HG03139 (cell line): ENCODE measurements around the gene SLX4.
"Not testable (repeated sequence)": the region's sequence is repeated elsewhere in the genome, so short reads cannot be mapped to it uniquely, and the experiment has no call there.

Experiments
- ATAC-seq: cut with Tn5 transposase; IDR thresholded peaks from one replicate; pipeline ENCODE4 v1.9.1; 2021; ENCODE audit not compliant: unreplicated experiment

Gene SLX4, protein sequence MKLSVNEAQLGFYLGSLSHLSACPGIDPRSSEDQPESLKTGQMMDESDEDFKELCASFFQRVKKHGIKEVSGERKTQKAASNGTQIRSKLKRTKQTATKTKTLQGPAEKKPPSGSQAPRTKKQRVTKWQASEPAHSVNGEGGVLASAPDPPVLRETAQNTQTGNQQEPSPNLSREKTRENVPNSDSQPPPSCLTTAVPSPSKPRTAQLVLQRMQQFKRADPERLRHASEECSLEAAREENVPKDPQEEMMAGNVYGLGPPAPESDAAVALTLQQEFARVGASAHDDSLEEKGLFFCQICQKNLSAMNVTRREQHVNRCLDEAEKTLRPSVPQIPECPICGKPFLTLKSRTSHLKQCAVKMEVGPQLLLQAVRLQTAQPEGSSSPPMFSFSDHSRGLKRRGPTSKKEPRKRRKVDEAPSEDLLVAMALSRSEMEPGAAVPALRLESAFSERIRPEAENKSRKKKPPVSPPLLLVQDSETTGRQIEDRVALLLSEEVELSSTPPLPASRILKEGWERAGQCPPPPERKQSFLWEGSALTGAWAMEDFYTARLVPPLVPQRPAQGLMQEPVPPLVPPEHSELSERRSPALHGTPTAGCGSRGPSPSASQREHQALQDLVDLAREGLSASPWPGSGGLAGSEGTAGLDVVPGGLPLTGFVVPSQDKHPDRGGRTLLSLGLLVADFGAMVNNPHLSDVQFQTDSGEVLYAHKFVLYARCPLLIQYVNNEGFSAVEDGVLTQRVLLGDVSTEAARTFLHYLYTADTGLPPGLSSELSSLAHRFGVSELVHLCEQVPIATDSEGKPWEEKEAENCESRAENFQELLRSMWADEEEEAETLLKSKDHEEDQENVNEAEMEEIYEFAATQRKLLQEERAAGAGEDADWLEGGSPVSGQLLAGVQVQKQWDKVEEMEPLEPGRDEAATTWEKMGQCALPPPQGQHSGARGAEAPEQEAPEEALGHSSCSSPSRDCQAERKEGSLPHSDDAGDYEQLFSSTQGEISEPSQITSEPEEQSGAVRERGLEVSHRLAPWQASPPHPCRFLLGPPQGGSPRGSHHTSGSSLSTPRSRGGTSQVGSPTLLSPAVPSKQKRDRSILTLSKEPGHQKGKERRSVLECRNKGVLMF (N-terminal part only)

DNA sequence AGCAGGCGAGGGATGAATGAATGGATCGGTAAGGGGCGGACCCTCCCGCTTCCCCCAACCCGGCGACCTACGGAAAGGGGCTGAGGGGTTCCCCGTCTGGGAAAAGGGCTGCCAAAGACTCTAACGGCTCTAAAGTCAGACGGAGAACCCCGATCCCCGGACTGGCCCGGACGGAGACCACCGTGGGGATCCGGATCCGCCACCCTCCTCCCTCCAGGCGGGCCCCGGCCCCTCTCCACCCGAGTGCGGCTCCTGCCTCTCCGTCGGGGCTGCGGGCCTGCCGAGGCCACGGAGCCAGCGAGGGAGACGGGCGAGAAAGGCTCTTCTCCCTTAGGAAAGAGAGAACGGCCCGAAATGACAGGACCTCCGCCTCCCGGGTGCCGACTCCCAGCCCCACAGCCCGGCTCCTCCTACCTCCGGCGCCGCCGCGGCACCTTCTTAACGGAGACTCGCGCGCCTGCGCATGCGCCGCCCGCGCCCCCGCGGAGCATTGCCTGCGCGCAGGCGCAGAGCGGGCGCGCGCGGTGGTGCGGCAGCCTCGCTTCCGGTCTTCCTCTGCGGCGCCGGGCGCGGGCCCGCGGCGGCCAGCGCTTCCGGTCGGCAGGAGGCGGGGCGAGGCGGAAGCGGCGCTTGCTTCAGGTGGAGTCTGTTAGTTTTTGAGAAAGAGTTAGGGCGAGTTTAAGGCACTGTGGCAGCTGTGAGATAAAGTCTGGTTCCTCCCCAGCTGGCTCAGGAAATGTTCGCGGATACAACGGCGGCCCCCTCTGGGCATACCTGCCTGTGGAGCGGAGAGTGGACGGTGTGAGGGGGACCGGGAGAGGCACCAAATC, at the start of gene SLX4:
Gene SLX4 (minus strand): TSS at position 461 of the 830 bp plus-strand sequence. CDS start 2,642 bp downstream, outside the sequence.
- ATAC-seq, result peak; percentile 80

DNA sequence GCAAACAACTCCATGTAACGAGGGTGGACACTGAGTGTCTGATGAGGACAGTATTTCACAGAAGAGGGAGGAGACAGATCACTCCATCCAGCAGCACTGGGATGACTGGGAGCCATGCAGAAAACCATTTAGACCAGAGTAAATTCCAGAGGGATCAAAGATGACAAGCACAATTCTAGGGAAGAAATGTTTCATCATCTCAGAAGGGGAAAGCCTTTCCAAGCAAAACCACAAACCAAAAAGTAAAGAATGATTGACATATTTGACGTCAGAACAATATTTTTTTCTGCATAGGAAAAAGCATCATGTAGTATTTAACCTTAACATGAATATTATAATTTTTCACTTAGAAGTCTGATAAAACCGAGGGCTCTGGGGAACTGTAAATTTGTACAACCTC, 47.8 kb upstream of the SLX4 start:
- ATAC-seq, result no peak

DNA sequence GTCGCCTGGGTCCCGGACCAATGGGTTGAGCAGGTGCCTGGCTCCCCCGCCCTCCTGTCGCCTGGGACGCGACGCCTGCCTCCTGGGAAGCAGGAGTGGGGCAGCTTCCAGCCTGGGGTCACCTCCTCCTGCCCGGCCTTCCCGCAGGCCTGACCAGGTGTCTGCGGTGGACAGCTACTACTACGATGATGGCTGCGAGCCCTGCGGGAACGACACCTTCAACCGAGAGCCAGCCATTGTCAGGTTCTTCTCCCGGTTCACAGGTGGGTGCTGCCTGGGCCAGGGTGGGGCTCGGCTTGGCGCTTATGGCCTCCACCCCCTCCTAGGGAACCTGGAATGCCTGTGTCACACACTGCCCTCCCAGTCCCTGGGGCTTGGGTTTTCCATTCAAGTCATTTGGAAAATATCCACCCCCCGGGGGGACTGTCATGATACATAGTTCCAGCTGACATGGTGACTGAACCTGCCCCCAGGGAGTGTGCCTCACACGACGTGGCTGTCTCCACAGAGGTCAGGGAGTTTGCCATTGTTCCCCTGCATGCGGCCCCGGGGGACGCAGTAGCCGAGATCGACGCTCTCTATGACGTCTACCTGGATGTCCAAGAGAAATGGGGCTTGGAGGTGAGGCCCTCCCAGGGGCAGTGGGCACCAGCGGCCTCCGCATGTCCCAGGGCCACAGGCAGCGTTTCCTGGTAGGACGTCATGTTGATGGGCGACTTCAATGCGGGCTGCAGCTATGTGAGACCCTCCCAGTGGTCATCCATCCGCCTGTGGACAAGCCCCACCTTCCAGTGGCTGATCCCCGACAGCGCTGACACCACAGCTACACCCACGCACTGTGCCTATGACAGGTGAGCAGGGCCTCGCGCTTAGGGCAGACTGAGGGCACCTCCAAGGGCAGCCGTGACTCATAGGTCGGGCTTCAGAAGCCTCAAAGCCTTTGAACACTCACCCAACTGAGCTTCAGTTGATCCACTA, 45.4 kb upstream of the SLX4 start:
- no peak for ATAC-seq

DNA sequence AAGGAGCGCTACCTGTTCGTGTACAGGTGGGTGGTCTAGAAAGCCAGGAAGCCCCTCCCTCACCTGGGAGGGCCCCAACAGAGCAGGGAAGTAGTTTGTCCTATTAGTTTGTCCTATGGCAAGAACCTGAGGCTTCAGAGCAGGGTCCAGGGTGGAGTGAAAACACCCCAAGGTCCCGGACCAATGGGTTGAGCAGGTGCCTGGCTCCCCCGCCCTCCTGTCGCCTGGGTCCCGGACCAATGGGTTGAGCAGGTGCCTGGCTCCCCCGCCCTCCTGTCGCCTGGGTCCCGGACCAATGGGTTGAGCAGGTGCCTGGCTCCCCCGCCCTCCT, 44.7 kb upstream of the SLX4 start:
- ATAC-seq, result not testable (repeated sequence)

DNA sequence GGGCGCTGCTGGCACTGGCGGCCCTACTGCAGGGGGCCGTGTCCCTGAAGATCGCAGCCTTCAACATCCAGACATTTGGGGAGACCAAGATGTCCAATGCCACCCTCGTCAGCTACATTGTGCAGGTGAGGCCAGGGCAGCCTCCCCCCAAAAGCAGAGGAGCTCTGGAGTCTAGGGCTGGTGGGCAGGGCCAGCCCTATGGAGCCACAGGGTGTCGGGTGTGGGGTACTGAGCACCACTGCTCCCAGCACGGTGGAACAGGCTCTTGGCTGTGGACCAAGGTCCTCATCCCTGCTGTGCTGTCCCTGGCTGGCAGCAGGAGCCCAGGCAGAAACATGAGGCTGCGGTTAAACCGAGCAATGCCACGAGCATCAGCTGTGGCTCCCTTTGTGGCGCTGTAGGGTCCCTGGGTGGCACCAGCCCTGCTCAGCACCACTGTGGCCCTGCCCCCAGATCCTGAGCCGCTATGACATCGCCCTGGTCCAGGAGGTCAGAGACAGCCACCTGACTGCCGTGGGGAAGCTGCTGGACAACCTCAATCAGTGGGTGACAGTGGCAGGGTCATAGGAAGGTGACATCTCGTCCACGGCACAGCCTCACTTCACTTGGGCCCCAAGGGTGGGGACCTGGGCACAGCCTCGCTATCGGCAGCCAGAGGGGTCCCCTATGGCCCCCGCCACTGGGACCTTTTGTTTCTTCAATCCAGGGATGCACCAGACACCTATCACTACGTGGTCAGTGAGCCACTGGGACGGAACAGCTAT, 44.2 kb upstream of the SLX4 start:
- ATAC-seq, result no peak

DNA sequence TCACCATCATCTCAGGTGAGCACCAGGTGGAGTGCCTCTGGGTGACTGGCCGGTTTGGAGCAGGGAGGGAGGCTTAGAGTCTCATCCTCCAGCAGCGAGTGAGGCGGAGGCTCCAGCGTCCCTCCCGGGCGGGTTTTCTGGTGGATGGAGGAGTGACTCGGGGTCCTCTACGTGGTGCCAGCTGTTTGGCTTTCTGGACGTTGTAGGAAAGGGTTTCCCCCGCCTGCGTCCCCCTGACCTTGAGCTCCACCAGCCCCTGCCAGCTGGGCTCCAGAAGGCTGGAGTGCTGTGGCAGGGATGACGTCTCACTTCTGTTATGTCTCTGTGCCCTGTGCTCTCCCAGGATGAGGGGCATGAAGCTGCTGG, 43.6 kb upstream of the SLX4 start:
- no peak for ATAC-seq

DNA sequence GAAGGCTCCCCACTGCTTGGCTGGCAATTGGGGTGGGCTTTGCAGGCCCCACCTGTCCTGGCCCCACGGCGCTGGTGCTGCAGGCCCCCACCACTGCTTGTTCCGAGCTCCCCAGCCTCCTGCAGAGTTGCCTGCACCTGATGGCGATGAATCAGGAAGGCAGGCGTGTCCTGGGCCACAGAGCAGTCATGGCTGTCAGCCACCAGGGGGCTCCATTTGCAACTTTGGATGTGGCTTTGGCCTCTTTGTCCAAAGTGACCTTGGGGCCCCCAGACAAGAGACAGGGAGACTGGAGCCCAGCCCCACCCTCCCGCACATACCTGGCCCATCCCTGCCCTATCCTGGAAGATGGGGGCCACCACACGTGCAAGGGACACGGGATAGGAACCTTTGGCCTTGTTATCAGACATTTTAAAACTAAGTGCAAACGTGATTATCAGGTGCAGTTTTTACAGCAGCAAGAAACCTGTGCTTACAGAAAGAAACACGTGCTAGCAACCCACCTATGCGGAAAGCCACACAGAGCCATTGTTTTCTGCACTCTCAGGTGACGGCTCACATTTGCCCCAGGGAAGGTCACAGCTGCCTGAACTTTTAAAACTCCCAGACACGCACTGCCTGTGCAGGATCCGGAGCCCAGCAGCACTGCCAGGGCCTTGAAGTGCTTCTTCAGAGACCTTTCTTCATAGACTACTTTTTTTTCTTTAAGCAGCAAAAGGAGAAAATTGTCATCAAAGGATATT, 43.0 kb upstream of the SLX4 start, which contains the start of gene DNASE1:
Gene DNASE1 (plus strand): TSS at position 443 of the 743 bp plus-strand sequence. CDS start 683 bp downstream, outside the sequence.
- no peak for ATAC-seq

DNA sequence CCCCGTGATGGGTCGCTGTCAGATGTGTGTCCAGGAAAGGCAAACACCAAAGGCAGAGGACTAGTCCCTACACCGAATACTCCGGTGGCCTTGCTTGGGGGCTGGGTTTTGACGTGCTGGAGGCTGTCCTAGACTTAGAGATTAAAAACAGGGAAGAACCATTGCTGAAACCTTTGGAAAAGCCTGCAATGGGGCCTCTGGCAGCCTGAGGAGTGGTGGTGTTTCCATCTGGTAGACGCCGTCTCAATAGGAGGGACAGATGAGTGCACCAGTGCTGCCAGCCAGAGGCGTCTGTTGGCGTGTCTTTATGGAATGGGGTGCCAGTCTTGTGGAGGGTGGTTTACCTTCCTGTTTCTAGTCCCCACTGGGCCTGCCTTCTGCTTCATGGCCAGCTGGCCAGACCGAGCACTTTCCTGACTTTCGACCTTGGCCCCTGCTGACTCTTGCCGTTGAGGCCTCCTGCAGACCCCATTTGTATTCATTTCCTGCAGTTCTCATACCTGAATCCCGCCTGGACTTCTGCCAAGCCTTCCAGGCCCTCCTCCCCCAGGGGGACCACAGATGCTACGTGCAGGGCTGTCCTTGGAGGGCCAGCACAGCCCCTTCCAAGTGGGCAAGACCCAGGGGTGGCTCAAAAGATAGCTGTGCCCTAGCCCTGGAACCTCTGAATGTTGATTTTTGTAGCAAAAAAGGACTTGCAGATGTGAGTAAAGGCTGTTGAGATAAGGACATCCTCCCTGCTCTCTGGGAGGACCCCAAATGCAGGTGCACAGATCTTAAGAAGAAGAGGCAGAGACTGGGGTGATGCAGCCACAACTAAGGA, 41.2 kb upstream of the SLX4 start:
- no peak for ATAC-seq

DNA sequence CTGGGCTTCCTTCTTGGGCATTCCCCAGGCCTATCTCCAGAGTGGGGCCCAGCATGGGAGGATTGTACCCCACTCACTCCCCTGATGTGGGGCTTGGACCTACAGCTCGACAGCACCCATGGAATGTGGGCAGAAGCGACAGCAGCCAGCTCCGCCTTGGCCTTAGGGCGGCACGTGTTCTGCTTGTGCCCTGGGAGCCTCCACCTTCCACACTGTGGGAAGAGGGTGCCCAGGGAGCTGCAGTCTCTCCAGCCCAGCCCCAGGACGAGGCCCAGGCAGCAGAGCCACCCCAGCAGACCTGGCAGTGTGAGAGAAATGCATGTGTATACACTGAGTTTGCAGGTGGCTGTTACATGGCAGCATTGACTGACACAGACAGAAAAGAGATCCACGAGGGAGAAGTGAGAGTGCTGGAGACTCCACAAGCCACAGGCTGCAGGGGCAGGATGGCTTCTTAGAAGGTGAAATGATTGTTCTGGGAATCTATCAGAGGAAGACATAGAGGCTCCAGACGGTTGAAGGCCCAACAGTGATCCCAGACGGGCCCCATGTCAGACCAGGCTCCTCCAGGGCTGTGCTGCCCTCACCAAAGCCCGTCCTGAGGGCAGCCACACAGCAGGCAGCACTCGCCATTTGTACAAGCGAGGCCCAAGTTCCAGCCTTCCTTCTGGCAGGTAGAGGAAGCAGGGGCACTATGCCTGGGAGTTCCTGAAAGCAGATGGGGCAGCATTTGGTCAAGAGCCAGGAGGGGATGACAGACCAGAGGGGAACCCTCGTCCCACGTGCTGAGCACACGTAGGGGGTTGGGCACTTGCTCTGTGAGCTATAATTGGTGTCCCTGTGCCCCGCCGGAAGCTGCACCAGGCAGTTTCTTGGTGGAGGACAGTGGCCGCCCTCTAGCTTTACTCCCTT, 40.3 kb upstream of the SLX4 start:
- no peak for ATAC-seq

DNA sequence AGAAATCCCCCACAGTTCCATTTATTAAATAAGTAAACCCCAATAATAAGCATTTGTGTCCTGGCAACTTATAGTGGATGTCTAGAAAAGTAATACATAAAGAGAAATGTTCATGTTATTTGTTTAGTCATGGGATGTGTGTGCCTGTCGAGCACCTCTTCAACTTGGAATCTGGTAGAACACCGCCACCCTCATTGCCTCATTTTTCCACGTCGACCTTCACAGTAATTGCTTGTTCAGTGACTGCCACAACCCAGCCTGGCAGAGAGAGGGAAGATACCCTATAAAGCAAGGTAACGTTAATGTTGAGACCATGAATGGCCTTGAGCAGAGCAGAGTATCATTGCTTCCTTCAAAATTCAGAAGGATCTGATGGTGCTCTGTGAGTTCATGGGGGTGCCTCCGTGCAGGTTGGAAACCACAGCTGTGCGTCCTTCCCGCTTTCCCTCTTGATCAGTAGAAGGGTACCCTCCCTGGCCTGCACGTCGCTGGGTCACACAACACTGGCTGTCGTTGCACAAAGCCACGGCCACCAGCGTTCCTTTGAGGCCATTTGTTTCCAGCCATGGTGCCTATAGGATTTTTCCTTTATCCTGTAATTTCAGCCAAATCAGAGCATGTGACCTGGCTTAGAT, 39.3 kb upstream of the SLX4 start:
- ATAC-seq, result no peak

DNA sequence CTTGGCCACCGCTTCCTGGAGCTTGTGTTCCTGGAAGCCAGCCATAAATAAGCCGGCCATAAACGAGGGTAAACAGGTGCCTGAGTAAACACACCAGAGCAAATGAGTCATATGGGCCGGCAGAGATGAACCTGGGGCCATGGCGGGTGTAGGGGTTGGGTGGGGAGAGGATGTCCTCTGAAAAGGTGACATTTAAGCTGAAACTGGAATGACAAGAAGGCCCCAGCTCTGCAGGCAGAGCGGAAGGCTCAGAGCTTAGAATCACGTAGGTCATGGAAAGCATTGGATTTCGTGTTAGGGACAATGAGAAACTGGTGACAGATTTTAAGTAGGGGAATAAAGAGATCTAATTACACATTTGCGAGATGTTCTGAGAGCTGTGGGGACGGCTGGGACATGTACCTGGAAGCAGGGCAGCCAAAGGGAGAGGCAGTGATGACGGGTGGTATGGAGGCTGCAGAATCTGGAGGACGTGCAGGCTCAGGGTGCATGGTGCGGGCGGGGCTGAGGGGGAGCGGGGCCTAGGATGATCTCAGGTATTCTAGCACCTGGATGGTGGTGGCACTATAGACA, 35.0 kb upstream of the SLX4 start:
- ATAC-seq, result no peak

DNA sequence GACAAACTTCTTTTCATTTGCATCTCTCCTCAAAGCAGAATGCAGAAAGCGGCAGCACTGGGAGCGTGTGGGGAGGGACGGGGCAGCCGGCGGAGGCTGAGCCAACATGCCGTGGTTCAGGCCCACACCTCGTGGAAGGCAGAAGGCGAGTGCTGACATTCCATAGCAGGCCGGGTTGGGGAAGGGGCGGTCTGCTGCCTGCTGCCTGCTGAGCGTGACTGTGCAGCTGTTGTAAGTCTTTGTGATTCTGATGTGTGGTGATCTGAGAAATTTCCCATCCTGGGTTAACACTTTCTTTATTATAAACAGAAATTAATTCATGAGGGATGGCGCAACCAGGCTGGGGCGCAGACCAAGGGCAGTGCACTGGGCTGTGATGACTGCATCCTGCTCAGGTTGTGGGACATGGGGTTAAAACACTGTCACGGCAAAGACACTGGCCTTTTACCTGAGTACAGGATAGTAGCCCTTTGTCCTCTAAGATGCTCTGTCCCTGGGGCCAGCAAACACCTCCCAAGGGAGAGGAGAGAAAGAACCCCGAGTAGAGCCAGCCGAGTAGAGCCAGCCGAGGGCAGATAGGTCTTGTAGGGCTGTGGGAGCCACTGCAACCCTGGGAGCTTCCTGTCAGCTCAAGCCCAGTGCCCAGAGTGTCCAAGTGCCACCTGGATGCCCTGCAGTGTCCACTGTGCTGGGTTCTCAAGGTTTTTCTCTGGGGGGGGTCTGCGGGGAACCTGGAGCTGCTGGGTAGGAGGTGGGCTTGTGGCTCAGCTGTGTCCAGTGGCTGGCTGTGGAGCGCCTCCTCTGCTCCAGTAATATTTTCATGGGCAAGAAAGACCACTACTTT, 34.3 kb upstream of the SLX4 start:
- no peak for ATAC-seq

DNA sequence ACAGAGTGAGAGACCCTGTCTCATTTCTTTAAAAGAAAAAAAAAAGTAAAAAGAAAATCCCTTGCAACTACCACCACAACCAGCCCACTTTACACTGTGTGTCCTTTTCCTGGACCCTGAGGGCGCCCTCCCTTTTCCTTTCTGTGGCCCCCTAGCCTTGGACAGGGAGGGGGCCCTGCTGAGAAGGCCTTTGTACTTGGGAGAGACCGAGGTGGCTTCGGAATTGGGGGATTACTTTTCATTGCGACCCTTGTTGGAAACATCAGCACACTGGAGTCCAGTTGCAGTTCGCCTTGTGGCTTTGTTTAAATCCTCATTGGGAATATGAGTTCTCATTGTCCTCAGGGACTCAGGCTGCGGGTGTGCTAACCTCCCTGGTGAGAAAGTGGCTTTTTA, 33.7 kb upstream of the SLX4 start:
- no peak for ATAC-seq

DNA sequence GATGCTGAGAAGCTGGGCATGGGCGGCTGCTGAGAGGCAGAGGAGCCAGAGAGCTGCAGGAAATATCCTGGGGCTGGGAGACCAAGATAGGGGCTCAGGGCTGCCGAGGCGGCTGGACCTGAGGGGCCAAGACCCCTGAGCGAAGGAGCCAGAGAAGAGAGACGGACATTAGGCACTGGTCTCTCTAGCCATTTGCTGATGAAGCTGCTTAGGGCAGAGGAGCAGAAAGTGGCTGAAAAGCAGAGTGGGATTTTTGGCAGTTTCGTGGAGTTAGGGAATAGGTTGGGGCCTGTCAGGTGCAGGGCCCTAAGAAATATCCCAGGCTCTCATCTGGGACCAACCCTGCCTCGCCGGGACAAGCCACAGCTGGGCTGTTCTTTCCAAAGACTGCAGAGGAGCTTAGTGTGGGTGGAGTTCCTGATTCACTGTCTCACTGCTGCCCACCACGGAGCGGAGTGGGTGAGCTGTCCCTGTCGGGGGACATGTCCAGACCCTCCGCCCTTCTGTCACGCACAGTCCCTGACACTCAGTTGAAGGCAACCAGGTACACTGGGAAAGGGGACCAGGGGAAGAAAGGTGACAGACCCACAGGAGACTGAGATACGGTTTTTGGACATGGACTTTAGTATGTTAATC, 31.8 kb upstream of the SLX4 start:
- no peak for ATAC-seq
